Measurements from ENCODE around the gene CCDC27.
"Not testable (repeated sequence)": the region's sequence is repeated elsewhere in the genome, so short reads cannot be mapped to it uniquely, and the experiment has no call there.

Gene CCDC27

GRCh38 chr1:3735027-3735681, 17.1 kb upstream of the CCDC27 start:
- DNase-seq (ENCODE audit: low read depth in 2 of 3, low spot score in 2 of 3): no peak

- no peak for DNase-seq (ENCODE audit: low read depth in 2 of 3, low spot score in 2 of 3)
Measured at GRCh38 chr1:3735688-3736087, 16.6 kb upstream of the CCDC27 start.

- no peak for DNase-seq (ENCODE audit: low read depth in 2 of 3, low spot score in 2 of 3)
Measured at GRCh38 chr1:3736131-3736561, 16.1 kb upstream of the CCDC27 start.

GRCh38 chr1:3736708-3737107, 15.5 kb upstream of the CCDC27 start:
- no peak for DNase-seq (ENCODE audit: low read depth in 2 of 3, low spot score in 2 of 3)

- no peak for DNase-seq (ENCODE audit: low read depth in 2 of 3, low spot score in 2 of 3)
Measured at GRCh38 chr1:3738943-3739342, 13.3 kb upstream of the CCDC27 start.

GRCh38 chr1:3740042-3740441, 12.2 kb upstream of the CCDC27 start:
- DNase-seq (ENCODE audit: low read depth in 2 of 3, low spot score in 2 of 3): no peak

- DNase-seq (ENCODE audit: low read depth in 2 of 3, low spot score in 2 of 3): no peak
Measured at GRCh38 chr1:3740752-3741151, 11.5 kb upstream of the CCDC27 start.

- no peak for DNase-seq (ENCODE audit: low read depth in 2 of 3, low spot score in 2 of 3)
Measured at GRCh38 chr1:3741566-3742438, 10.4 kb upstream of the CCDC27 start.

- DNase-seq (ENCODE audit: low read depth in 2 of 3, low spot score in 2 of 3): no peak
Measured at GRCh38 chr1:3742439-3743298, 9.6 kb upstream of the CCDC27 start.

GRCh38 chr1:3743421-3743820, 8.8 kb upstream of the CCDC27 start:
- DNase-seq (ENCODE audit: low read depth in 2 of 3, low spot score in 2 of 3): no peak

GRCh38 chr1:3743826-3744225, 8.4 kb upstream of the CCDC27 start:
- DNase-seq (ENCODE audit: low read depth in 2 of 3, low spot score in 2 of 3): no peak

- no peak for DNase-seq (ENCODE audit: low read depth in 2 of 3, low spot score in 2 of 3)
Measured at GRCh38 chr1:3744646-3745045, 7.6 kb upstream of the CCDC27 start.

GRCh38 chr1:3745071-3745470, 7.2 kb upstream of the CCDC27 start:
- DNase-seq (ENCODE audit: low read depth in 2 of 3, low spot score in 2 of 3): no peak

- DNase-seq (ENCODE audit: low read depth in 2 of 3, low spot score in 2 of 3): no peak
Measured at GRCh38 chr1:3745590-3746381, 6.5 kb upstream of the CCDC27 start.

- DNase-seq (ENCODE audit: low read depth in 2 of 3, low spot score in 2 of 3): no peak
Measured at GRCh38 chr1:3746389-3746829, 5.8 kb upstream of the CCDC27 start.

- peak; percentile 67 to 77 (median 69) for DNase-seq (ENCODE audit: low read depth in 2 of 3, low spot score in 2 of 3)
Measured at GRCh38 chr1:3746830-3747521, 5.3 kb upstream of the CCDC27 start.

GRCh38 chr1:3747522-3747848, 4.8 kb upstream of the CCDC27 start:
- DNase-seq (ENCODE audit: low read depth in 2 of 3, low spot score in 2 of 3): no peak

- no peak for DNase-seq (ENCODE audit: low read depth in 2 of 3, low spot score in 2 of 3)
Measured at GRCh38 chr1:3747903-3748302, 4.3 kb upstream of the CCDC27 start.

- not testable (repeated sequence) for DNase-seq (ENCODE audit: low read depth in 2 of 3, low spot score in 2 of 3)
Measured at GRCh38 chr1:3748316-3748900, 3.8 kb upstream of the CCDC27 start.

- no peak for DNase-seq (ENCODE audit: low read depth in 2 of 3, low spot score in 2 of 3)
Measured at GRCh38 chr1:3749512-3749911, 2.7 kb upstream of the CCDC27 start.

Data from activated CD8-positive, alpha-beta memory T cell treated with anti-CD3 and anti-CD28 coated beads for 48 hours (primary cell).